H9 (cell line): ENCODE data around the gene GALNT5. TPM values are rescaled to one million over a fixed set of nuclear protein-coding genes. Genes with fewer than 3 reads are reported as not detected.

Source experiments
- DNase-seq: peaks from one replicate; pipeline ENCODE4 v3.0.0-alpha.2; 2017
- H2AFZ ChIP-seq: one replicate; pipeline ENCODE4 v1.6.1; 2013; ENCODE audit warnings: mild to moderate bottlenecking, low read length, control low read depth, moderate library complexity
- H2AK5ac ChIP-seq: 2 replicates; pipeline ENCODE4 v1.6.1; 2013; ENCODE audit warnings: low read length, control low read depth, mixed read lengths; ENCODE audit not compliant: insufficient read length
- H2BK120ac ChIP-seq: one replicate; pipeline ENCODE4 v1.6.1; 2013; ENCODE audit warnings: low read depth, mild to moderate bottlenecking, low read length, control low read depth, inconsistent platforms; ENCODE audit not compliant: poor library complexity, severe bottlenecking
- H2BK12ac ChIP-seq: 2 replicates; pipeline ENCODE4 v1.6.1; 2013; ENCODE audit warnings: low read length, control low read depth, mixed read lengths, low read depth; ENCODE audit not compliant: insufficient read length
- H2BK15ac ChIP-seq: 2 replicates; pipeline ENCODE4 v1.6.1; 2013; ENCODE audit warnings: low read depth, low read length, control low read depth
- H2BK20ac ChIP-seq: one replicate; pipeline ENCODE4 v1.6.1; 2013; ENCODE audit warnings: low read depth, mild to moderate bottlenecking, low read length, control low read depth, inconsistent platforms; ENCODE audit not compliant: poor library complexity, severe bottlenecking
- H2BK5ac ChIP-seq: 2 replicates; pipeline ENCODE4 v1.6.1; 2013; ENCODE audit warnings: low read length, control low read depth, mixed read lengths; ENCODE audit not compliant: insufficient read length
- H3K14ac ChIP-seq: 2 replicates; pipeline ENCODE4 v1.6.1; 2013; ENCODE audit warnings: low read length, control low read depth; ENCODE audit not compliant: insufficient read depth
- H3K18ac ChIP-seq: 2 replicates; pipeline ENCODE4 v1.6.1; 2013; ENCODE audit warnings: low read depth, mild to moderate bottlenecking, mixed read lengths, low read length, control low read depth; ENCODE audit not compliant: insufficient read length
- H3K23ac ChIP-seq: 2 replicates; pipeline ENCODE4 v1.6.1; 2013; ENCODE audit warnings: low read length, control low read depth, mixed read lengths, low read depth; ENCODE audit not compliant: insufficient read length
- H3K23me2 ChIP-seq: 2 replicates; pipeline ENCODE4 v1.6.1; 2013; ENCODE audit warnings: low read depth, mild to moderate bottlenecking, mixed read lengths, low read length, control low read depth; ENCODE audit not compliant: insufficient read length, poor library complexity, severe bottlenecking
- H3K27ac ChIP-seq: 2 replicates; pipeline ENCODE4 v1.5.1; 2013; ENCODE audit warnings: low read length, control low read depth, mixed read lengths, low read depth; ENCODE audit not compliant: insufficient read length
- H3K27me3 ChIP-seq: 2 replicates; pipeline ENCODE4 v1.6.1; 2013; ENCODE audit warnings: low read length, control low read depth, inconsistent platforms; ENCODE audit not compliant: insufficient read depth
- H3K4ac ChIP-seq: 2 replicates; pipeline ENCODE4 v1.6.1; 2013; ENCODE audit warnings: low read depth, mild to moderate bottlenecking, control low read depth, inconsistent platforms, low read length, moderate library complexity
- H3K4me1 ChIP-seq: 2 replicates; pipeline ENCODE4 v1.6.1; 2013; ENCODE audit warnings: low read length, control low read depth, inconsistent platforms; ENCODE audit not compliant: insufficient read depth
- H3K4me2 ChIP-seq: 2 replicates; pipeline ENCODE4 v1.6.1; 2013; ENCODE audit warnings: low read length, control low read depth, mixed read lengths; ENCODE audit not compliant: insufficient read length, insufficient read depth
- H3K56ac ChIP-seq: 2 replicates; pipeline ENCODE4 v1.6.1; 2013; ENCODE audit warnings: low read depth, mild to moderate bottlenecking, mixed read lengths, low read length, control low read depth; ENCODE audit not compliant: insufficient read length
- H3K79me1 ChIP-seq: 2 replicates; pipeline ENCODE4 v1.6.1; 2013; ENCODE audit warnings: low read depth, mild to moderate bottlenecking, moderate library complexity, low read length, control low read depth, inconsistent platforms; ENCODE audit not compliant: insufficient read depth, poor library complexity, severe bottlenecking
- H3K79me2 ChIP-seq: 2 replicates; pipeline ENCODE4 v1.6.1; 2013; ENCODE audit warnings: low read length, control low read depth, inconsistent platforms; ENCODE audit not compliant: insufficient read depth
- H3K9ac ChIP-seq: 2 replicates; pipeline ENCODE4 v1.6.1; 2013; ENCODE audit warnings: low read length, control low read depth, mixed read lengths; ENCODE audit not compliant: insufficient read length; ENCODE audit errors: extremely low read depth
- H3K9me3 ChIP-seq: one replicate; pipeline ENCODE4 v1.6.1; 2013; ENCODE audit warnings: low read depth, low read length, inconsistent platforms; ENCODE audit not compliant: control insufficient read depth
- H3T11ph ChIP-seq: one replicate; pipeline ENCODE4 v1.6.1; 2013; ENCODE audit warnings: mild to moderate bottlenecking, low read length, control low read depth, inconsistent platforms
- H4K20me1 ChIP-seq: one replicate; pipeline ENCODE4 v1.6.1; 2013; ENCODE audit not compliant: control insufficient read depth, insufficient read length, insufficient read depth
- H4K5ac ChIP-seq: 2 replicates; pipeline ENCODE4 v1.6.1; 2013; ENCODE audit warnings: low read depth, mild to moderate bottlenecking, mixed read lengths, low read length, control low read depth; ENCODE audit not compliant: insufficient read length
- H4K8ac ChIP-seq: replicated peaks from 2 replicates; pipeline ENCODE4 v1.6.1; 2013; ENCODE audit warnings: low read length, control low read depth, mixed read lengths, low read depth; ENCODE audit not compliant: insufficient read length
- H4K91ac ChIP-seq: 2 replicates; pipeline ENCODE4 v1.6.1; 2013; ENCODE audit warnings: low read depth, mild to moderate bottlenecking, moderate library complexity, mixed read lengths, low read length, control low read depth; ENCODE audit not compliant: insufficient read length
- H3K27ac Mint-ChIP-seq, 3 experiments: 2 replicates in 2 of 3; 3 replicates in 1 of 3; pipeline ENCODE4 v1.8.0; 2020 to 2021; ENCODE audit warnings: mixed read lengths in 3 of 3, mild to moderate bottlenecking in 1 of 3, moderate library complexity in 1 of 3
- H3K27me3 Mint-ChIP-seq: 2 replicates; pipeline ENCODE4 v1.8.0; 2021; ENCODE audit warnings: low read depth, mild to moderate bottlenecking, moderate library complexity, mixed read lengths
- H3K36me3 Mint-ChIP-seq, 3 experiments: 2 replicates in 2 of 3; 3 replicates in 1 of 3; pipeline ENCODE4 v1.8.0; 2020 to 2021; ENCODE audit warnings: low read depth in 3 of 3, mixed read lengths in 3 of 3; ENCODE audit not compliant: insufficient read depth in 1 of 3
- H3K4me1 Mint-ChIP-seq, 2 experiments: 2 replicates each; pipeline ENCODE4 v1.8.0; 2020; ENCODE audit warnings: mixed read lengths in 2 of 2
- H3K4me3 Mint-ChIP-seq, 2 experiments: 2 replicates in 1 of 2; 3 replicates in 1 of 2; pipeline ENCODE4 v1.8.0; 2020 to 2021; ENCODE audit warnings: mild to moderate bottlenecking in 2 of 2, mixed read lengths in 2 of 2, moderate library complexity in 1 of 2
- H3K9me3 Mint-ChIP-seq, 2 experiments: 2 replicates in 1 of 2; 3 replicates in 1 of 2; pipeline ENCODE4 v1.8.0; 2020; ENCODE audit warnings: mild to moderate bottlenecking in 2 of 2, mixed read lengths in 2 of 2, moderate library complexity in 1 of 2
- CTCF ChIP-seq: fragments of 200-600 bp; sonication (generic); conservative IDR thresholded peaks from 3 replicates; pipeline ENCODE4 v1.8.0; 2021; ENCODE audit warnings: antibody characterized with exemption, mild to moderate bottlenecking
- WGBS: extraction: QIAGEN DNeasy Blood & Tissue Kit; methylation state at CpG from one replicate; pipeline ENCODE4 v1.1.7; 2013; ENCODE audit warnings: missing lambda C conversion rate, low lambda C conversion rate, mixed read lengths; ENCODE audit not compliant: insufficient read length; ENCODE audit errors: extremely low coverage; 5-methylcytosine and 5-hydroxymethylcytosine counted together
- total RNA-seq: library from RNA; stranded (reverse); gene quantifications from 2 replicates; pipeline ENCODE4 v1.2.1, GENCODE V29; 2021

GALNT5 gene
- total RNA-seq, 1 experiment from 2014 or later: 0.17 TPM

- Histone ChIP-seq H2AK5ac (no peak overlapping the region), H2BK120ac (no peak overlapping the region), H2BK5ac (no peak overlapping the region), H3K18ac (no peak overlapping the region), H3K79me2 (no peaks in the 10 kb centered on the region), H4K8ac (no peak overlapping the region), H3K27me3 (no peaks in the 10 kb centered on the region), H3K9ac (peak overlapping the region; percentile 3), H2BK20ac (no peak overlapping the region), H3K79me1 (no peaks in the 10 kb centered on the region), H3K27ac (no peak overlapping the region), H4K91ac (no peak overlapping the region), H2BK12ac (no peak overlapping the region), H3K4me2 (no peak overlapping the region), H4K5ac (no peak overlapping the region), H3K23me2 (no peaks in the 10 kb centered on the region), H3K56ac (no peak overlapping the region), H3K14ac (no peak overlapping the region), H3T11ph (no peak overlapping the region), H3K23ac (no peak overlapping the region), H3K4me1 (no peaks in the 10 kb centered on the region), H3K4ac (no peak overlapping the region), H2BK15ac (no peak overlapping the region), H3K9me3 (no peaks in the 10 kb centered on the region), H2AFZ (no peak overlapping the region), H4K20me1 (no peaks in the 10 kb centered on the region)
- Mint-ChIP-seq H3K36me3 (no peaks in the 10 kb centered on the region), H3K27me3 (no peaks in the 10 kb centered on the region), H3K9me3 (no peaks in the 10 kb centered on the region), H3K27ac (no peak overlapping the region), H3K4me3 (no peak overlapping the region), H3K4me1 (no peaks in the 10 kb centered on the region)
- WGBS: no CpG with 5 or more reads among the region's 2 CpGs
- TF ChIP-seq CTCF: no peak
- no peak for DNase-seq
Observed at GRCh38 chr2:157290525-157290924, 33.0 kb downstream of the GALNT5 start.
